OCI-LY1 (cell line): Measurements from ENCODE around the gene CRTC1.

ENCODE experiments used
- H2AFZ ChIP-seq: fragments of 200-600 bp; sonication (generic), shearing (Covaris generic); 2 replicates; pipeline ENCODE4 v1.6.0; 2014; ENCODE audit warnings: antibody characterized with exemption, mild to moderate bottlenecking, low read length
- H3F3A ChIP-seq: fragments of 200-600 bp; sonication (generic), shearing (Covaris generic); 2 replicates; pipeline ENCODE4 v1.6.0; 2014; ENCODE audit warnings: mild to moderate bottlenecking, antibody characterized with exemption, low read length, moderate library complexity; ENCODE audit not compliant: insufficient read depth
- H3K27ac ChIP-seq: fragments of 200-600 bp; sonication (generic); 2 replicates; pipeline ENCODE4 v1.5.1; 2014; ENCODE audit warnings: low read length, mixed run types, mild to moderate bottlenecking, low read depth; ENCODE audit not compliant: poor library complexity, severe bottlenecking
- H3K27me3 ChIP-seq: fragments of 200-600 bp; sonication (generic); 2 replicates; pipeline ENCODE4 v1.6.0; 2014; ENCODE audit warnings: antibody characterized with exemption, mild to moderate bottlenecking, low read length, moderate library complexity; ENCODE audit not compliant: insufficient read depth
- H3K36me3 ChIP-seq: fragments of 200-600 bp; sonication (generic); 2 replicates; pipeline ENCODE4 v1.6.1; 2014; ENCODE audit warnings: mild to moderate bottlenecking, antibody characterized with exemption, low read length, moderate library complexity, mixed read lengths; ENCODE audit not compliant: insufficient read depth
- H3K4me1 ChIP-seq: fragments of 200-600 bp; sonication (generic); 2 replicates; pipeline ENCODE4 v1.5.1; 2014; ENCODE audit warnings: mild to moderate bottlenecking, low read length, moderate library complexity; ENCODE audit not compliant: insufficient read depth, severe bottlenecking
- H3K4me2 ChIP-seq: fragments of 200-600 bp; sonication (generic), shearing (Covaris generic); 2 replicates; pipeline ENCODE4 v1.6.1; 2014; ENCODE audit warnings: low read length
- H3K4me3 ChIP-seq: fragments of 200-600 bp; sonication (generic); 2 replicates; pipeline ENCODE4 v1.5.1; 2014; ENCODE audit warnings: low read length, low read depth, mild to moderate bottlenecking, mixed read lengths; ENCODE audit not compliant: poor library complexity, severe bottlenecking
- H3K79me2 ChIP-seq: fragments of 200-600 bp; shearing (Covaris generic); 2 replicates; pipeline ENCODE4 v1.6.1; 2016; ENCODE audit warnings: mixed run types, low read length, mixed read lengths; ENCODE audit not compliant: insufficient read depth
- H3K9ac ChIP-seq: fragments of 200-600 bp; sonication (generic), shearing (Covaris generic); 2 replicates; pipeline ENCODE4 v1.6.1; 2014; ENCODE audit warnings: mild to moderate bottlenecking, low read length, mixed read lengths
- H3K9me2 ChIP-seq: fragments of 200-600 bp; sonication (generic), shearing (Covaris generic); 2 replicates; pipeline ENCODE4 v1.6.1; 2014; ENCODE audit warnings: low read depth, mild to moderate bottlenecking, low read length, mixed read lengths
- H3K9me3 ChIP-seq: fragments of 200-600 bp; shearing (Covaris generic); 2 replicates; pipeline ENCODE4 v1.6.1; 2014; ENCODE audit warnings: low read length, mixed read lengths
- H4K20me1 ChIP-seq: fragments of 200-600 bp; sonication (generic), shearing (Covaris generic); 2 replicates; pipeline ENCODE4 v1.6.0; 2016; ENCODE audit warnings: mild to moderate bottlenecking, low read length; ENCODE audit not compliant: insufficient read depth
- CTCF ChIP-seq: fragments of 200-600 bp; sonication (generic), shearing (Covaris generic); IDR thresholded peaks from 2 replicates; pipeline ENCODE4 v1.5.1; 2017; ENCODE audit warnings: mild to moderate bottlenecking, antibody characterized with exemption, low read length, moderate library complexity, mixed read lengths
- EZH2 ChIP-seq: fragments of 200-600 bp; sonication (generic), shearing (Covaris generic); IDR thresholded peaks from 2 replicates; pipeline ENCODE4 v1.8.0; 2017; ENCODE audit warnings: borderline replicate concordance, mixed run types, mild to moderate bottlenecking, antibody characterized with exemption, low read length, moderate library complexity, mixed read lengths

CRTC1 gene

GRCh38 chr19:18683958-18684641, 620 bp downstream of the CRTC1 start:
- no peak overlapping the region for H3K27ac ChIP-seq
- peaks cover 18% of the 10 kb centered on the region for H3K4me1 ChIP-seq
- no peaks in the 10 kb centered on the region for H3K27me3 ChIP-seq
- H3K9ac ChIP-seq: peak overlapping the region; percentile 60
- no peaks in the 10 kb centered on the region for H3K9me3 ChIP-seq
- H3K36me3 ChIP-seq: no peaks in the 10 kb centered on the region
- H3F3A ChIP-seq: peaks cover 3% of the 10 kb centered on the region; the same call in 1 of the 2 replicates
- peak overlapping the region; percentile 86 for H3K4me2 ChIP-seq
- no peak overlapping the region for H2AFZ ChIP-seq
- H3K9me2 ChIP-seq: no peaks in the 10 kb centered on the region
- no peaks in the 10 kb centered on the region for H4K20me1 ChIP-seq
- TF ChIP-seq EZH2: no peak
- TF ChIP-seq CTCF: no peak
- H3K79me2 ChIP-seq: no peaks in the 10 kb centered on the region
- peak overlapping the region; percentile 74 for H3K4me3 ChIP-seq

- no peaks in the 10 kb centered on the region for H3K27me3 ChIP-seq
- peak overlapping the region; percentile 60; the same call in 1 of the 2 replicates for H3K9ac ChIP-seq
- no peak overlapping the region for H2AFZ ChIP-seq
- peaks cover 18% of the 10 kb centered on the region for H3K4me1 ChIP-seq
- H3K79me2 ChIP-seq: no peaks in the 10 kb centered on the region
- H3K4me2 ChIP-seq: peak overlapping the region; percentile 86
- no peaks in the 10 kb centered on the region for H3K9me2 ChIP-seq
- no peaks in the 10 kb centered on the region for H3K9me3 ChIP-seq
- no peaks in the 10 kb centered on the region for H4K20me1 ChIP-seq
- no peak overlapping the region for H3K27ac ChIP-seq
- H3F3A ChIP-seq: peaks cover 3% of the 10 kb centered on the region; the same call in 1 of the 2 replicates
- TF ChIP-seq CTCF (no peak), EZH2 (no peak)
- peak overlapping the region; percentile 74 for H3K4me3 ChIP-seq
- H3K36me3 ChIP-seq: no peaks in the 10 kb centered on the region
Observed at GRCh38 chr19:18684642-18684993, 1.1 kb downstream of the CRTC1 start.

GRCh38 chr19:18685597-18686190, 2.2 kb downstream of the CRTC1 start:
- H3K36me3 ChIP-seq: no peaks in the 10 kb centered on the region
- H3F3A ChIP-seq: peaks cover 3% of the 10 kb centered on the region; the same call in 1 of the 2 replicates
- H2AFZ ChIP-seq: no peak overlapping the region
- no peaks in the 10 kb centered on the region for H3K79me2 ChIP-seq
- no peak for TF ChIP-seq CTCF
- TF ChIP-seq EZH2: no peak
- H3K4me3 ChIP-seq: no peak overlapping the region
- no peaks in the 10 kb centered on the region for H3K27me3 ChIP-seq
- H3K9me2 ChIP-seq: no peaks in the 10 kb centered on the region
- no peak overlapping the region for H3K9ac ChIP-seq
- H3K4me1 ChIP-seq: peaks cover 18% of the 10 kb centered on the region
- H3K4me2 ChIP-seq: no peak overlapping the region
- no peaks in the 10 kb centered on the region for H4K20me1 ChIP-seq
- H3K27ac ChIP-seq: no peak overlapping the region
- H3K9me3 ChIP-seq: no peaks in the 10 kb centered on the region
